HFF-Myc (cell line): ENCODE results near the gene ROBO1.

Source experiments
- DNase-seq: peaks from one replicate; pipeline ENCODE4 v3.0.0-alpha.2; 2011; ENCODE audit warnings: low read depth; ENCODE audit errors: extremely low read depth
- H3K4me3 ChIP-seq: replicated peaks from 2 replicates; pipeline ENCODE4 v1.5.1; 2011; ENCODE audit warnings: low read depth, mild to moderate bottlenecking, control low read depth, low read length
- CTCF ChIP-seq: IDR thresholded peaks from 2 replicates; pipeline ENCODE4 v1.5.1; 2012; ENCODE audit warnings: mild to moderate bottlenecking, low read depth, low read length, control low read depth; ENCODE audit errors: missing control alignments

Gene ROBO1

GRCh38 chr3:79297245-79297960 lies 470.4 kb downstream of the ROBO1 start:
- peak; percentile 87 for DNase-seq
- TF ChIP-seq CTCF = no peak
- H3K4me3 ChIP-seq = no peak overlapping the region

GRCh38 chr3:79286882-79287281 lies 480.9 kb downstream of the ROBO1 start:
- H3K4me3 ChIP-seq = no peak overlapping the region
- no peak for TF ChIP-seq CTCF
- DNase-seq = no peak

- TF ChIP-seq CTCF = no peak
- DNase-seq = no peak
- H3K4me3 ChIP-seq = no peak overlapping the region
Measured at GRCh38 chr3:79285871-79286270, 481.9 kb downstream of the ROBO1 start.

- DNase-seq = no peak
- TF ChIP-seq CTCF = no peak
- H3K4me3 ChIP-seq = no peak overlapping the region
Measured at GRCh38 chr3:79285380-79285779, 482.4 kb downstream of the ROBO1 start.

- TF ChIP-seq CTCF = no peak
- DNase-seq = no peak
- no peak overlapping the region for H3K4me3 ChIP-seq
Measured at GRCh38 chr3:79284781-79285180, 483.0 kb downstream of the ROBO1 start.

- no peak for TF ChIP-seq CTCF
- no peak overlapping the region for H3K4me3 ChIP-seq
- DNase-seq = no peak
Measured at GRCh38 chr3:79278681-79279080, 489.1 kb downstream of the ROBO1 start.

- H3K4me3 ChIP-seq = no peak overlapping the region
- no peak for DNase-seq
- no peak for TF ChIP-seq CTCF
Measured at GRCh38 chr3:79268422-79268821, 499.4 kb downstream of the ROBO1 start.
